Heart right ventricle (tissue), 16 donors: Measurements from ENCODE around the gene LONP1. TPM values are rescaled to one million over a fixed set of nuclear protein-coding genes. Genes with fewer than 3 reads are reported as not detected.

Experiments
- ATAC-seq, 8 donors: fragments of 200-7000 bp; cut with Tn5 transposase; one replicate each; pipeline ENCODE4 v1.9.1; 2020; ENCODE audit warnings: mild to moderate bottlenecking in 8 of 8, moderate library complexity in 8 of 8, moderate number of reproducible peaks in 1 of 8
- DNase-seq, 2 donors: peaks; one replicate each; pipeline ENCODE4 v3.0.0-alpha.2; 2020
- H3K27ac ChIP-seq, 10 donors: fragments of 200-600 bp; sonication (generic) in 2 of 10; one replicate each; pipeline versions ENCODE4 v1.5.0 to v1.8.0; 2020 to 2022; ENCODE audit warnings: mild to moderate bottlenecking in 3 of 10
- H3K27me3 ChIP-seq, 7 donors: fragments of 200-600 bp; one replicate each; pipeline ENCODE4 v1.8.0; 2021 to 2022; ENCODE audit warnings: mild to moderate bottlenecking in 2 of 7
- H3K36me3 ChIP-seq, 9 donors: fragments of 200-600 bp; sonication (generic) in 1 of 9; one replicate each; pipeline versions ENCODE4 v1.5.0 to v1.8.0; 2020 to 2022; ENCODE audit warnings: mild to moderate bottlenecking in 2 of 9
- H3K4me1 ChIP-seq, 9 donors: fragments of 200-600 bp; sonication (generic) in 1 of 9; one replicate each; pipeline versions ENCODE4 v1.5.0 to v1.8.0; 2020 to 2022; ENCODE audit warnings: mild to moderate bottlenecking in 4 of 9
- H3K4me3 ChIP-seq, 10 donors: fragments of 200-600 bp; sonication (generic) in 2 of 10; one replicate each; pipeline versions ENCODE4 v1.5.0 to v1.8.0; 2020 to 2022; ENCODE audit warnings: mild to moderate bottlenecking in 7 of 10, moderate library complexity in 2 of 10
- H3K9me3 ChIP-seq, 11 donors: fragments of 200-600 bp in 10 of 11; sonication (generic) in 2 of 11; one replicate each; pipeline versions ENCODE4 v1.5.0 to v1.8.0; 2013 to 2022; ENCODE audit warnings: mild to moderate bottlenecking in 2 of 11, control low read depth in 1 of 11, moderate library complexity in 1 of 11
- CTCF ChIP-seq, 9 donors: fragments of 200-600 bp; sonication (generic) in 2 of 9; IDR thresholded peaks; one replicate each; pipeline versions ENCODE4 v1.5.0 to v1.8.0; 2021 to 2022; ENCODE audit warnings: antibody characterized with exemption in 9 of 9, mild to moderate bottlenecking in 5 of 9, moderate library complexity in 1 of 9
- WGBS, 2 donors: extraction: QIAGEN DNeasy Blood & Tissue Kit; methylation state at CpG; one replicate each; pipeline ENCODE4 v1.1.7; 2013; ENCODE audit warnings: inconsistent platforms in 1 of 2; 5-methylcytosine and 5-hydroxymethylcytosine counted together
- intact Hi-C, 10 donors: fragments of 100-400 bp; cut with DNase I; formaldehyde crosslinking; loops; one replicate each; pipeline versions ENCODE4 v1.11.1 to v1.14.2; 2022
- polyA plus RNA-seq, 2 donors: library from polyadenylated mRNA; stranded (reverse); fragments of 200-250 nt; gene quantifications; one replicate each; pipeline ENCODE4 v1.2.3, GENCODE V29; 2013
- total RNA-seq, 10 donors: library from RNA; stranded (reverse); fragmentation: NEBNext Ultra II Directional in 3 of 10; extraction: Animal tissue kit (Norgen Biotek cat#: 25700) in 3 of 10; gene quantifications; one replicate each; pipeline versions ENCODE4 v1.2.1 to v1.2.4, GENCODE V29; 2021 to 2023
- donor health status: Arrhythmogenic right ventricular cardiomyopathy.
- donor health status: ischemic (EF 13 %, LVEDD 7.1; RV severe dilation, severe dysfunction).
- donor health status: healthy with polysubstance abuse.
- donor health status: DM: no; HTN: yes; CAD: no.
- donor health status: DM: no; HTN: no; CAD: no.
- donor health status: ischemic (EF 25% LVEDD 6.9; RV normal size, moderate dysfunction).
- donor health status: ischemic (EF 25% LVEDD 5.7; RV mildly dilated, moderate dysfunction).
- donor health status: healthy.
- donor health status: DM: yes; HTN: yes; CAD: no.
- donor health status: Ischemic cardiomyopathy.
- donor health status: ischemic (EF 35%, LVEDD 5.7; RV mildly dilated, moderate dysfunction).
- donor health status: nonischemic (EF 11% LVEDD 7.7; RV severe dilation, severe dysfunction).
- donor health status: DM: yes; HTN: yes; CAD: no.
- donor health status: PGD.
- donor health status: ischemic (EF 29% LVEDD 5.4; RV normal size, mild dysfunction).
- donor health status: nonischemic (EF 23%, LVEDD 6.1; RV moderate dilation, normal function).

Gene LONP1
- total and polyA plus RNA-seq, 12 donors: 71.4 to 121 (median 90.5) TPM

- Histone ChIP-seq H3K9me3 (no peaks in the 10 kb centered on the region), H3K4me1 (peaks cover 0 to 6% (median 2%) of the 10 kb centered on the region in 9 donors), H3K4me3 (no peak overlapping the region), H3K27ac (no peak overlapping the region), H3K36me3 (peaks cover 7 to 86% (median 56%) of the 10 kb centered on the region in 9 donors), H3K27me3 (no peaks in the 10 kb centered on the region)
- no peak for TF ChIP-seq CTCF (IDR thresholded peaks at IDR 0.05)
- no peak for ATAC-seq
- no peak for DNase-seq
- WGBS, 2 donors: 79 to 82% methylated on average over 28 to 30 of the region's 30 CpGs
- intact Hi-C loops: no loop called here
Measured at GRCh38 chr19:5697890-5698634, 21.9 kb downstream of the LONP1 start.

- TF ChIP-seq CTCF (IDR thresholded peaks at IDR 0.05): no peak
- intact Hi-C loops: no loop called here
- Histone ChIP-seq H3K9me3 (no peaks in the 10 kb centered on the region), H3K27ac (no peak overlapping the region), H3K36me3 (peaks cover 7 to 91% (median 61%) of the 10 kb centered on the region in 9 donors), H3K4me3 (no peak overlapping the region), H3K4me1 (peaks cover 2 to 14% (median 10%) of the 10 kb centered on the region in 9 donors), H3K27me3 (no peaks in the 10 kb centered on the region)
- DNase-seq (no peak), ATAC-seq (no peak)
- WGBS, 2 donors: 77 to 78% methylated on average over 20 to 25 of the region's 25 CpGs
Measured at GRCh38 chr19:5697022-5697889, 22.7 kb downstream of the LONP1 start.

GRCh38 chr19:5696196-5697021 is 23.5 kb downstream of the LONP1 start:
- ATAC-seq (no peak), DNase-seq (no peak)
- H3K9me3 ChIP-seq: no peaks in the 10 kb centered on the region
- intact Hi-C loops: no loop called here
- no peak overlapping the region for H3K27ac ChIP-seq
- H3K36me3 ChIP-seq: peaks cover 7 to 98% (median 68%) of the 10 kb centered on the region in 9 donors
- WGBS, 2 donors: 87 to 93% methylated on average over 42 of the region's 42 CpGs
- peaks cover 7 to 23% (median 19%) of the 10 kb centered on the region in 9 donors for H3K4me1 ChIP-seq
- TF ChIP-seq CTCF (IDR thresholded peaks at IDR 0.05): no peak
- no peaks in the 10 kb centered on the region for H3K27me3 ChIP-seq
- no peak overlapping the region for H3K4me3 ChIP-seq
